GM15510 (cell line): Measurements from ENCODE around the gene CCDC57.

Source experiments
- POLR2A ChIP-seq: IDR thresholded peaks from 3 replicates; pipeline ENCODE4 v1.6.1; 2011; ENCODE audit warnings: borderline replicate concordance; ENCODE audit not compliant: insufficient read length; ENCODE audit errors: extremely low read depth

Gene CCDC57

DNA sequence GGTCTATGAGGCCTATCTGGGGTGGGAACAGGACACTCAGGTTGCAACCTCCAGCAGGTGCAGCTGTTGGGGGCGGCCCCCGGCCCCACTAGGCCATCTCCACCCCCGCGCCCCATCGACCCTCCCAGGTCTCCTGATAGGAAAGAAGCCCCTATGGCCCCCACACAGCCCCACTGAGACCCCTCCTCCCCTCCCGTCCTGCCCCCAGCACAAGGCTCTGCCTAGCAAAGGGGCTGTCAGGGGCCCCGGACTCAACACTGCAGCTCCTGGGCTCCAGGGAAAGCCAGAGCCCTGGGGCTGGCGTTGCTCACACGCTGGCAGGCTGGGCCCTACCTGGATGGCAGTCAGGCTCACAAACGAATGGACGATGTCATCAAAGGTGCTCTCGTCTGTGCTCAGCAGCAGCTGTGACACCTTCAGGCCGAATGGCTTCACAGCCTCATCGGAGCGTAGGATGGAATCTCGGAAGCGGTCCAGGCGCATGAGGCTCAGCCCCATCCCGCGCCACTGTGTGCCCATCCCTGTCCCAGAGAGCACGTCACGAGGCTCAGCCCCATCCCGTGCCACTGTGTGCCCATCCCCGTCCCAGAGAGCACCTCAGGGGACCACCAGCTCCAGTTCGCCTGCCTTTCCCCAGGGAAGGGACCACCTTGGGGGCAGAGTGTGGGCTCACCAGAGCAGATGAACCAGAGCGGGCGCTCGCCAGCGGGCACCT, 121.9 kb downstream of the CCDC57 start:
- peak; percentile 11 for TF ChIP-seq POLR2A

DNA sequence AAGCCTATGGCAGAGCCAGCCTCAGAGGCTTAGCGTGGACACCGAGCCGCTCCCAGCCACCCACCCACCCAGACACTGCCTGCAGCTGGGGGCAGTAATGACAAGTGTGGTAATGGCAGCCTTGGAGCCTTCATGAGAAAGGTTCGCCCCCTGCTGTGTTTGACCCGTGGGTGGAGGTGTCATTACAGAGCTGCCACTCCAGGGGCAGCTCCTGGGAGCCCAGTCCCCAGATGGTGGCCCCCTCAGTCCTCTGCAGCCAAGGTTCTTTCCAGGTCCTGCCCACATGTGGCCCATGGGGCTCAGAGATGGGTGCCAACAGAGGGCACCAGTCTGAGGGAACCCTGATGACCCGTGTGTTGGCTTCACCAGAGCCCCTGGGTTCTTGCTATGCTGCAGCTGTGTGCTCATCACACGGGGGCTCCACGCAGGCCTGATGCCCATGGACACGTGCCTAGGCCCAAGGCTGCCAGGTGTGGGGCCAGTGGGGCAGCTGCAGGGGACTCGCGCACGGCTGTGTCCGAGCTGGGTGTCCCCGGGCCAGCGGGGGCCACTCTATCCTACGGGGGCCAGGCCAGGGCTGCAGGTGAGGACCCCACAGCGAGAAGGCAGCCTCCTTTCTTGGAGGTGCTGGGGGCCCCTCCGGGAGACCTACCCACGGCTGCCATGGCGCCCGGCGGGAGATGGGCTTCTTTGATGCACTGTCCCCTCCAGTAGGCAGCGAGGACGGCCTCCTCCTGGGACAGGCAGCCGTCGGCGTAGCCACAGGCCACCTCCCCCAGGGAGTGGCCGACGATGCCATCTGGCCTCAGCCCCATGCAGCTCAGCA, 122.7 kb downstream of the CCDC57 start:
- no peak for TF ChIP-seq POLR2A

DNA sequence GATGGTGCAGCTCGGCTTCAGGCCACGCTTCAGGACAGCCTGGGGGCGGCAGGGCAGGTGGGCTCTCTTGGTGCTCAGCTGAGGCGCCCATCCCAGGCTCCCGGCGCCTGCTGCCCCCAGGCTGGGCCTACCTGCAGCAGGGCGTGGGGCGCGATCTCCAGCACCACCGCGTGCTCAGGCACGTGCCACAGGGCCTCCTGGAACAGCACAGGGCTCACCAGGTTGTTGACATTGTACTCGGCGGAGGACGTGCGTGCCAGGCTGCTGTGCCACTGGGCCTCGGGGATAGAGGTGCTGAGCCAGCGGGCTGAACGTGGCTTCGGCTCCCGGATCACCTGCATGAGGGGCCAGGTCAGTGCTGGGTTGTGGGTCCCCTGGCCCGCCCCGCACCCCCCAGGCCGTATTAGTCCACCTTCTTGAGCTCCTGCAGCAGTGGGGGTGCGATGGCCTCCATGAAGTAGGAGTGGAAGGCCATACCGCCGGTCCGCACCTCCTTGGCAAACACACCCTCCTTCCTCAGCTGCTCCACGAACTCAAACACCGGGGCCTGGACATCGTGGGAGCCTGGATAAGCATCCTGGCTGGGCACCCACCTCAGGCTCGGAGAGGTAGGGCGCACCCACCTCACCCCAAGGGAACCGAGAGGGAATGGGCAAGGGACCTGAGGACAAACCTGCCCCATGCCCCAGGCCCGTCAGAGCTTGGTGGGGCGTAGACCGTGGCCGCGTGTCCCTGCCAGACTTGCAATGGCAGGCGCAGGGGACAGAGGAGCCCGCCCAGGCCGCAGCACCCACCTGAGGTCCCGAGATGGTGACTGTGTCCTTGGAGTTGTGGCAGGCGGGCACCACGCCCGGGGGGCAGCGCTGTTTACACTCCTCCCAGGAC, 123.6 kb downstream of the CCDC57 start:
- TF ChIP-seq POLR2A = peak; percentile 26

DNA sequence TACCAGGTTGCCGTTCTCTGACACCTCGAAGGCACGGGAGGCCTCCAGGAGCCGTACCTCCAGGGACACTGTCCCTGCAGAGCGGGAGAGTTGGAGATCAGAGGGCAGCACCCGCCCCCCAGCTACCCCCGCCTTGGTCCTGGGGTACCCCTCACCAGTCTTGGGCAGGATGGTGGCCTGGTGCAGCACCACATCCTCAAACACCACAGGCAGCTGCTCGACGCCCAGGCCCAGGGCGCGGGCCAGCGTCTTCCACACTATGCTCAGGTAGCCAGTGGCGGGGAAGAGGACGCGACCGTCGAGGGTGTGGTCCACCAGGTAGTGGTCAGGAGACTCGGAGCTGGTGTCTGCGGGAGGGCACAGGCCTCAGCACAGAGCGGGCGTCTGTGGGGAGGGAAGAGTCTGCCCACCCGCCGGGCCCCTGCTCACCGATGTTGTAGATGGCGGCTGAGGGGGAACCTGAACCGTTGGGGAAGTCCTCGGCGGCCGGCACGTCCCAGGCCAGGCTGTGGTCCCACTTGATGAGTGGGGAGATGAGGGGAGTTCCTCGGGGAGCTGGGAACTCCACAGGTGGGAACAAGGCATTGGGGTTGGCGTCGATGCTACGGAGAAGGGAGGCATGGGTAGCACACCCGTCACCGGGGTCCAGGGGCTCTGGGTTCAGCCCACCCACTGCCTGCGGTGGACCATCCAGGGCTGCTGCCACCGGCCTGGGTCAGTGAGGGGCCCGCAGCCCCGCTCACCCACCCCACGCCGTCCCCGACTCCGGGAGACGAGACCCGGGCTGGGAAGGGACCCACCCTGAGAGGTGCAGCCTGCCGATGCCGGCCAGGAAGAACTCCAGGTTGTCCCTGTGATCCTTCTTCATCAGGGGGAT, 124.4 kb downstream of the CCDC57 start:
- no peak for TF ChIP-seq POLR2A

DNA sequence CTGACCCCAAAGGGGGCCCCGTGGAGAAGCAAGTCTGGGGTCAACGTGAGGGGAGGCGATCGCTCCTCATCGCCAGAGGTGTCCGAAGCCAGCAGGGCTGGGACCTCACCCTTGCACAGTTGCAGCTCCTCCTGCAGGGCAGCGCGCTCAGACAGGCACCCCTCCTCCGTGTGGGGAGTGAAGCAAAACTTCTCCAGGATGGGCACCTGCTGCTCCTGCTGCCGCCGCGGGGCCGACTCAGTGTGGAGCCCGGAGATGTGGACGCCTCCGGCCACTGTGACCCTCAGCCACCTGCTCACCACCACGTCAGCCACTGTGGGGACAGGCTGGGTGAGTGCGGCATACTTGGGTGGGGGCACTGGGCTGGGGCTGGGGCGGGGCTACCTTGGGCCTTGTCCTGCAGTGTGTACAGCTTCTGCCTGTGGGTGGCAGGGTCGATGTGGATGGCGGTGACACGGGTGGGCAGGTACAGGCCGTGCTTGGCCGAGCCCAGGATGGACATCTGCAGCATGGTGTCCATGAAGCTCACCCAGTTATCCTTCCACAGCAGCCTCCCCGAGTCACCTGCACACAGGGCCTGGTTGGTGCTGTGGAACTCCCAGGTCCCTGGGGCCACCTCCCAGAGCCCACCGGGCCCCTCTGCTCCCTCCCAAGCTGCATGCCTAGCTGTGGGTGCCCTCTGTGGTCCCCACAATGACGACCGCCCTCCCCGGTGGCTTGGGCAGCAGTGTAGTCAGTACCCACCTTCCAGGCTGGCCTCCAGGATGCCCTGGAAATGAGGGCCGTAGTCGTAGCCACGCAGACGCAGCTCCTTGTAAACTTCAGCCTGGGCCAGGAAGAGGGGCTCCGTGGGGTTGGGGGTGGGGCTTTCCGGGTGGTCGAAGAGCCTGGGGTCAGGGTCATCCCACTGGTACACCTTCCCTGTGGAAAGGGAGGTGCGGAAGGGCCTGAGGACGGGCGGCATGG, 125.4 kb downstream of the CCDC57 start:
- no peak for TF ChIP-seq POLR2A

DNA sequence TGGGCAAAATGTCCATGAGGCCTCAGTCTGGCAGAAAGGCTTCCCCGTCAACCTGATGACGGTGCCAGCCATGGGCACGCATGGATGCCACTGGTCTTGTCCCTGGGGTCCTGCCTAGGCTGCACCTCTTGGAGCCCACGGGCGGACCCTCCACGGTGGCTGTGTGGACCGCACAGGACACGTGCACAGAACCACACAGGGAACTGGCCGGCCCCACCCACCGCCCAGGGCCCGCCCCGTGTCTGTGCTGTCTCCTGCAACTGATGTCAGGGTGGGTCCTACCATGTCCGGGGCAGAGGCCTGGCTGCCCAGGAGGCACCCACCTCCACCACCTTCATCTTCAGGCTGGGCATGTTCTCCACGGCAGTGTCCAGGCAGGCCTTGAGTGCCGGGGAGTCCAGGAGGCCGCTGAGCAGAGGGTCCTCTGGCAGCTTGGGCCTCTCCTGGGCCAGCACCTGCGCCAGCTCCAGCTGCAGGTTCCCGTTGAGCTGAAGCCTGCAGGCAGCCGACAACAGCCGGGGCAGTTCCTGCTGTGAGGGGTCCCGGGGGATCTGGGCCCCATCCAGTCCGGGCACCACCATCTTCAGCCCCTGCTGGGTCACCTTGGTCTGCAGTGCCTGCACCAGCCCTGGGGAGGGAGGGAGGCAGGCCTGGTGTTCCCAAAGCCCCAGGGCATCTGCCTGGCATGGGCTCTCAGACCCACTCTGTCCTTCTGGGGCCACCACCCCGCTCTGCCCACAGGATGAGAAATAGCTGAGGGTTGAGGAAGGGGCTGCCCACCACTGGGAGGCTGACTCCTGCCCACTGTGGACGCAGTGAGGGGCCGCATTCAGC, 126.5 kb downstream of the CCDC57 start:
- TF ChIP-seq POLR2A = no peak

DNA sequence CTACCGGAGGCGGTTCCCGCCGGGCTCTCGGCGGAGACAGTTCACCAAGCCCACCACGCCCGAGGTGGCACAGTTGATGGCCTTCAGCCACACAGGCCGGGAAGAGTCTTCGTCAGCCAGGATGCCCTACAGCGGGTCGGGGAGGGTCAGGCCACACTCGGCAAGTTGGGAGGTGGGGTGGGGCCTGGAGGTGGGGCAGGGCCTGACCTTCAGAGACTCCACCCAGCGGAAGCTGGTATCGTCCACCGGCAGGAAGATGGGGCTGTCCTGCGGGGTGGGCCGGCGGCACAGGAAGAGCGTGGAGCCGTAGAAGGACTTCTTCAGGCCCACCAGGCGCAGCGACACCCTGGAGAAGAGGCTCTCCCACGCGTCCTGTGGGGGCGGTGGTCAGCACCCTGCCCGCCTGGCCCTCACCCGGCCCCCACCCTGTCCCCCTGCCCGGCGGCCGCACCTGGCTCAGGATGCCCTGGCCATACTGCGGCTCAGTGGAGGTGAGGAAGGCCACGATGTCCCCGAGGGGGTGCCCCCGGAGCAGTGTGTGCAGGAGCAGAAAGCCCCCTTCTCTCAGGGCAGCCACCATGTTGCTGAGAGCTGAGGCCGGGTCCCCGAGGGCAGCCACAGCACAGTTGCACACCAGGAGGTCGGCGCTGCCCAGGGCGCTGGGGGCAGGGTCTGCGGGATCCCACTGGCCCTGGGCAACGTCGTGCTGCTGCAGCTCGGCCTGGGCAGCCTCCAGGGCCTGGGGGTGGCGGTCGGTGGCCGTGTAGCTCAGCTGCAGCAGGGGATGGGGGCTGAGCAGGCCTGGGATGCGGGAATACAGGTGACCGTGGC, 127.4 kb downstream of the CCDC57 start:
- TF ChIP-seq POLR2A = peak; percentile 18

DNA sequence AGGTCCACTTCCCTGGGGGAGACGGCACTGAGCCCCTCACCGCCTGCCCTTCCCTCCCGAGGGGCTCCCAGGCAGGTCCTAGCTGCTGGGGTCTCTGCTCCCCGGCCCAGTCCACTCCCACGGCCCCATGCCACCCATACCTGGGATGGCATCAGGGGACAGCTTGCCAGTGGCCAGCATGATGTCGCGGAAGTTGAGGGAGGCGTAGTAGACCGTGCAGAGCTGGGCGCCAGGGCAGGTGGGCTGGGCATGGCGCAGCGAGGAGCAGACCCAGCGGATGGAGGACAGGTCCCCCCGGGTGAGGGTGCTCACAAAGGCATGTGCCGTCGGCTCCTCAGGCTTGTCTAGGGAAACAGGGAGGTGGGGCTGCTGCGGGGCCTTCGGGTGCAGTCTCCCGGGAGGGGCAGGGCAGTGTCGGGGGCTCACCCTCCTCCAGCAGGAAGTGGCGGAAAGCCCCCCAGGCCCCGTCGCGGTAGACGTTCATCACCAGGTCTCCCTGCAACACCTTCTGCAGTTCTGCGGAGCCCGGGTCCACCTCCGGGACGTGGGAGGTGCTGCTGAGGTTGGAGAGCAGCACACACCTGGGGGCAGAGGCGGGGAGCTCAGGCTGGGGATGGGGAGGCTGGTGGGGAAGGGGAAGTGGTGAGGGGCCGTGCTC, 128.1 kb downstream of the CCDC57 start:
- no peak for TF ChIP-seq POLR2A

DNA sequence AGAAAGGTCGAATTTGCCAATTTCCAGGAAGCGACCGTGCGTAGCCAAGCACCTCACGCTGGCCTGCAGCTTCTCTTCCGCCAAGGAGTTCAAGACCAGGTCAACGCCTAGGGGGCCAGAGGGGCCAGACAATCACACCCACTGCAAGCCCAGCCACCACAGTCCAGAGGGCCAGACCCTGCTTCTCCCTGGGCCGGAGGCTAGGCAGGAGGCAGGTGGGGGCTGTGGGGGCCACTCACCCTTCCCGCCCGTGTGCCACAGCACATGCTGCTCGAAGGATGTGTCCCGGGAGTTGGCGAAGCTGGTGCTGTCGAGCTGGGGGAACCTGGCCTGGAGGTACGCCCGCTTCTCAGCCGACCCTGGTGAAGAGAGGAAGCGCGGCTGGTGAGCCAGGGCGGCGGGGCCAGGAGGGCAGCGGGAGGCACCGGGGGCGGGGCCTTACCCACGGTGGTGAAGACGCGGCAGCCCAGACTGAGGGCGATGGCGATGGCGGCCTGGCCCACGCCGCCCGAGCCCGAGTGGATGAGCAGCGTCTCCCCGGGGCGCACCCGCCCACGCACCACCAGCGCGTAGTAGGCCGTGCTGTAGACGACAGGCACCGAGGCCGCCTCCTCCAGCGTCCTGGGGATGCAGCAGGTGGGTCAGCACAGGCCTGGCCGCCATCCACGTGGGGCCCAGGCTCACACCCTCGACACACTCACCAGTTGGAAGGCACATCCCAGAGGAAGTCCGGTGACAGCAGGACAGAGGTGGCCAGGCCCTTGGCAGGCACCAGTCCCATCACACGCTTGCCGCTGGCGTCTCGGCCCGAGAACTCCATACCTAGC, 128.9 kb downstream of the CCDC57 start:
- TF ChIP-seq POLR2A = peak; percentile 13

DNA sequence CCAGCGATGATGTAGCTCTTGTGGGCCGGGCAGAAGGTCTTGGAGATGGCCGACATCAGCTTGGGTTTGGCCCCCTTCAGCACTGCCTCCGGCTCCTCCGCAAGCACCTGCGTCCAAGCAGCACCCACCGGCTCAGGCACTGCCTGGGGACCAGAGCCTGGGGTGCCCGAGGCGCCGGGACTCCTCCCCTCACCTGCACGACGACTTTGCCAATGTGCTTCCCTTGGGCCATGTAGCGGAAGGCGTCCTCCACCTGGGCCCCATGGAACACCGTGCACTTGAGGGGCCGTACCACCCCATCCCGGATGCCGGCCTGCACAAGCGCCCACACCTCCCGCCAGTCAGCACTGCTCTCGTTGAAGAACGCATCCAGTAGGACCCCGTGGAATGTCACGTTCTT, 129.6 kb downstream of the CCDC57 start:
- TF ChIP-seq POLR2A = no peak
